K562 (cell line): ENCODE data around the gene ACAD10. TPM values are rescaled to one million over a fixed set of nuclear protein-coding genes. Genes with fewer than 3 reads are reported as not detected.
A peak's percentile ranks its signal among the peaks of the same experiment; 100 is the strongest.

ENCODE experiments used
- ATAC-seq: fragments of 200-7000 bp; cut with Tn5 transposase; 3 replicates; pipeline ENCODE4 v1.9.1; 2020; ENCODE audit warnings: moderate library complexity
- BruUV-seq: library from RNA; stranded (reverse); fragments of 400-500 nt; replicated peaks from 2 replicates; lab custom pipeline; 2021; lab: Mats Ljungman, UMichigan
- CTCF ChIA-PET: fragments of 300-600 bp; formaldehyde crosslinking; extraction: SDS; loops from one replicate; lab custom pipeline; 2021; ENCODE audit warnings: low intra/inter-chr PET ratio; lab: Yijun Ruan, JAX
- POLR2A ChIA-PET: fragments of 300-600, 350-650 bp; sonication (Branson Sonifier 250); formaldehyde crosslinking; extraction: SDS; loops from one replicate; lab custom pipeline; 2021; ENCODE audit warnings: antibody characterized with exemption, inconsistent platforms; lab: Yijun Ruan, JAX
- DNase-seq, 4 experiments: peaks; one replicate each; pipeline versions ENCODE4 v3.0.0 to v3.0.0-alpha.2; 2011 to 2018; ENCODE audit warnings: low spot score in 3 of 4, mixed read lengths in 3 of 4; ENCODE audit errors: extremely low read depth in 1 of 4
- FAIRE-seq: peaks from 2 replicates; lab custom pipeline; 2011; peaks lifted over from hg19 to GRCh38; lab: Jason Lieb, UNC
- H2AFZ ChIP-seq: 2 replicates; pipeline ENCODE4 v1.6.0; 2011; ENCODE audit warnings: low read depth, low read length, control low read depth, inconsistent platforms
- H3K27ac ChIP-seq: fragments of 200-600 bp; 3 replicates; pipeline ENCODE4 v1.8.0; 2011; ENCODE audit warnings: low read depth, mild to moderate bottlenecking, control low read depth, inconsistent platforms, low read length, moderate library complexity, mixed read lengths; ENCODE audit errors: extremely low read depth
- H3K27me3 ChIP-seq, 2 experiments: fragments of 300-600 bp in 1 of 2; 2 replicates in 1 of 2; 3 replicates in 1 of 2; pipeline versions ENCODE4 v1.6.0 to v1.8.0; 2011; ENCODE audit warnings: inconsistent platforms in 2 of 2, low read length in 2 of 2, mild to moderate bottlenecking in 1 of 2, mixed read lengths in 1 of 2, moderate library complexity in 1 of 2; ENCODE audit not compliant: control insufficient read depth in 2 of 2, insufficient read depth in 2 of 2
- H3K36me3 ChIP-seq: fragments of 300-600 bp; 3 replicates; pipeline ENCODE4 v1.8.0; 2011; ENCODE audit warnings: mild to moderate bottlenecking, low read length, inconsistent platforms; ENCODE audit not compliant: control insufficient read depth, insufficient read depth
- H3K4me1 ChIP-seq, 2 experiments: fragments of 200-600 bp in 1 of 2; replicated peaks in 1 of 2; 2 replicates in 1 of 2; 3 replicates in 1 of 2; pipeline versions ENCODE4 v1.5.1 to v1.8.0; 2011; ENCODE audit warnings: inconsistent platforms in 2 of 2, low read length in 2 of 2, mild to moderate bottlenecking in 1 of 2, mixed read lengths in 1 of 2, moderate library complexity in 1 of 2; ENCODE audit not compliant: control insufficient read depth in 2 of 2, insufficient read depth in 2 of 2
- H3K4me2 ChIP-seq: 2 replicates; pipeline ENCODE4 v1.6.1; 2011; ENCODE audit warnings: low read length, control low read depth, inconsistent platforms, mixed read lengths; ENCODE audit not compliant: insufficient read depth
- H3K4me3 ChIP-seq: fragments of 200-600 bp; sonication (generic), shearing (Covaris generic); 2 replicates; pipeline ENCODE4 v1.5.1; 2016; ENCODE audit warnings: control low read depth, inconsistent platforms
- H3K79me2 ChIP-seq: fragments of 200-600 bp; 3 replicates; pipeline ENCODE4 v1.8.0; 2011; ENCODE audit warnings: low read length, inconsistent platforms; ENCODE audit not compliant: control insufficient read depth, insufficient read depth
- H3K9ac ChIP-seq, 2 experiments: 2 replicates each; pipeline versions ENCODE4 v1.6.0 to v1.6.1; 2011; ENCODE audit warnings: low read depth in 2 of 2, low read length in 2 of 2, control low read depth in 1 of 2, inconsistent platforms in 1 of 2, mild to moderate bottlenecking in 1 of 2, mixed read lengths in 1 of 2; ENCODE audit not compliant: insufficient read depth in 1 of 2
- H3K9me1 ChIP-seq: one replicate; pipeline ENCODE4 v1.6.0; 2011; ENCODE audit warnings: inconsistent platforms, mild to moderate bottlenecking, low read length, moderate library complexity; ENCODE audit not compliant: control insufficient read depth, insufficient read depth
- H3K9me3 ChIP-seq: replicated peaks from 2 replicates; pipeline ENCODE4 v1.5.1; 2011; ENCODE audit warnings: low read depth, low read length, inconsistent platforms; ENCODE audit not compliant: control insufficient read depth, insufficient read depth
- H4K20me1 ChIP-seq: replicated peaks from 2 replicates; pipeline ENCODE4 v1.6.1; 2011; ENCODE audit warnings: low read length, inconsistent platforms, mixed read lengths; ENCODE audit not compliant: control insufficient read depth, insufficient read depth
- ATF1 ChIP-seq, 2 experiments: fragments of 450-650 bp in 1 of 2; IDR thresholded peaks; 2 replicates each; pipeline ENCODE4 v1.6.1; 2016; ENCODE audit warnings: missing compliant biosample characterization in 1 of 2, missing genetic modification characterization in 1 of 2
- CREB1 ChIP-seq, 2 experiments: sonication (generic) in 1 of 2; formaldehyde crosslinking in 1 of 2; IDR thresholded peaks; 2 replicates each; pipeline versions ENCODE4 v1.6.1 to v1.8.0; 2012 to 2022; ENCODE audit warnings: inconsistent platforms in 1 of 2, mild to moderate bottlenecking in 1 of 2, missing genetic modification reagents in 1 of 2, moderate library complexity in 1 of 2
- CREM ChIP-seq: IDR thresholded peaks from 2 replicates; pipeline ENCODE4 v1.6.1; 2014; ENCODE audit warnings: antibody characterized with exemption, low read depth
- FOSL1 ChIP-seq: fragments of 200-800 bp; sonication (Bioruptor generic); conservative IDR thresholded peaks from 2 replicates; pipeline ENCODE4 v1.6.1; 2016; ENCODE audit warnings: missing genetic modification characterization, missing compliant biosample characterization
- RBFOX2 ChIP-seq: fragments of 200-400 bp; formaldehyde crosslinking; IDR thresholded peaks from 2 replicates; pipeline ENCODE4 v1.6.1; 2017; ENCODE audit warnings: low read depth, mild to moderate bottlenecking, low read length, moderate library complexity
- SMC3 ChIP-seq: conservative IDR thresholded peaks from 2 replicates; pipeline ENCODE4 v1.6.1; 2011; ENCODE audit warnings: low read depth, low read length, improper control_type of control experiment; ENCODE audit not compliant: insufficient read depth
- TAF9B ChIP-seq: fragments of 450-650 bp; IDR thresholded peaks from 2 replicates; pipeline ENCODE4 v1.6.1; 2018; ENCODE audit warnings: mild to moderate bottlenecking; ENCODE audit not compliant: partially characterized antibody
- TRIM28 ChIP-seq: fragments of 450-650 bp; IDR thresholded peaks from 2 replicates; pipeline ENCODE4 v1.6.1; 2017
- ZNF140 ChIP-seq: fragments of 250-450 bp; sonication (Bioruptor Pico); IDR thresholded peaks from 2 replicates; pipeline ENCODE4 v1.8.0; 2021; ENCODE audit warnings: moderate library complexity, mild to moderate bottlenecking, inconsistent platforms
- WGBS: fragments of 100-300 bp; shearing (Covaris generic); methylation state at CpG from one replicate; pipeline ENCODE4 v1.1.6; 2016; ENCODE audit warnings: low coverage, mixed read lengths; ENCODE audit not compliant: insufficient coverage; ENCODE audit errors: missing lambda C conversion rate; 5-methylcytosine and 5-hydroxymethylcytosine counted together
- in situ Hi-C: fragments of 300-500 bp; cut with MboI; formaldehyde crosslinking; loops from 4 replicates; pipeline ENCODE4 v1.15.0; 2018; ENCODE audit warnings: inconsistent platforms, mixed read lengths
- intact Hi-C: fragments of 100-400 bp; cut with micrococcal nuclease; formaldehyde crosslinking; loops from 2 replicates; pipeline ENCODE4 v1.14.2; 2022
- polyA plus RNA-seq, 8 experiments: library from polyadenylated mRNA; depleted of rRNA in 4 of 8; stranded (reverse) in 5 of 8; unstranded in 3 of 8; fragments of >200 nt; fragmentation: Nextera tagmentation in 2 of 8; fragmentation: Illumina TruSeq in 1 of 8; extraction: Ambion mirVana in 2 of 8; extraction: Trizol in 1 of 8; gene quantifications; 2 replicates each; pipeline versions ENCODE4 v1.2.1 to v1.2.3, GENCODE V29; 2011 to 2014; ENCODE audit warnings: inconsistent platforms in 1 of 8, missing spikeins in 1 of 8
- total RNA-seq, 7 experiments: library from RNA; depleted of rRNA in 6 of 7; stranded (reverse); fragments of >200 nt in 6 of 7; fragmentation: Illumina TruSeq in 2 of 7; extraction: Trizol in 2 of 7; gene quantifications; 2 replicates each; pipeline versions ENCODE4 v1.2.1 to v1.2.3, GENCODE V29; 2011 to 2021; ENCODE audit warnings: low replicate concordance in 1 of 7
- TF ChIP-seq, protein P1 (sequence below), 2 experiments: fragments of 450-650 bp in 1 of 2; sonication (generic) in 1 of 2; formaldehyde crosslinking in 1 of 2; IDR thresholded peaks in 1 of 2; conservative IDR thresholded peaks in 1 of 2; 2 replicates each; pipeline versions ENCODE4 v1.6.1 to v1.8.1; 2016 to 2023; ENCODE audit warnings: mild to moderate bottlenecking in 2 of 2, moderate library complexity in 2 of 2, inconsistent platforms in 1 of 2, missing genetic modification reagents in 1 of 2
- TF ChIP-seq, protein P2 (sequence below): fragments of 250-450 bp; sonication (Bioruptor Pico); IDR thresholded peaks from 2 replicates; pipeline ENCODE4 v1.4.0; 2020; ENCODE audit warnings: borderline replicate concordance
- TF ChIP-seq, protein P3 (sequence below): fragments of 450-650 bp; IDR thresholded peaks from 2 replicates; pipeline ENCODE4 v1.6.1; 2017; ENCODE audit warnings: antibody characterized with exemption, mild to moderate bottlenecking

ACAD10 gene
- total and polyA plus RNA-seq, 9 of the 15 experiments (the other 6 are each of a cell fraction or from before 2014, with no cell fraction given): 2.3 to 19.2 (median 12.0) TPM

DNA sequence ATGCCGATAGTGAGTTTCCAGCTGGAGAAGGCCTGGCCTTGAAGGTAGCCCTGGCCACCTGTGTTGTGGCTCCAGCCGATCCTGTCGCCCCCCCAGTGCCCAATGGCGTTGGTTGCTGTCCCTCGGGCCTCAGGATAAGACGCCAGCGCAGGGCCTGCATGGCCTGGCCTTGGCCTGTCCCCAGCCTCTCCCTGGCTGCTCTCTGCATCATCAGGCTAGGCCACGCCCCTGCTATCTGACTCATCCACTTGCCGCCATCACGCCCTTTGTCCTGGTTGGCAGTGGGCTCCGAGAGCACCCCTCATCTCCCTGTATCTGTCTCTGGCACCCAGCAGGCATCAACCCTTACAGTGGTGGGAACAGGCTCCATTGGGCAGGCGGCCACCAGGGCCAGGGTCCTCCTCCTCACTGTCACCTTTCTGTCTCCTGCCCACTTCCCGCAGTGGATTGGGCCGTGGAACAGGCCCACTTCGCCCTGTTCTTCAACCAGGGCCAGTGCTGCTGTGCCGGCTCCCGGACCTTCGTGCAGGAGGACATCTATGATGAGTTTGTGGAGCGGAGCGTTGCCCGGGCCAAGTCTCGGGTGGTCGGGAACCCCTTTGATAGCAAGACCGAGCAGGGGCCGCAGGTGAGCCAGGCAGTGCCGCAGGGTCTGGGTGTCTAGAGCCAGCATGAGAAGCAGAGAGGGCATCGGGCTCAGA, 106.5 kb downstream of the ACAD10 start:
- FAIRE-seq: peak; percentile 91
- BruUV-seq: no TSS peak
- no peak overlapping the region for H3K4me2 ChIP-seq
- TF ChIP-seq CREB1 (IDR thresholded peaks at IDR 0.05) (0 out of 2 replicates have a peak, but pooled peaks have one; percentile 9), CREB1 (CRISPR knock-in tag; IDR thresholded peaks at IDR 0.05) (no peak), SMC3 (no peak), TAF9B (no peak), TRIM28 (no peak), RBFOX2 (peak; percentile 43; the same call in 1 of the 2 replicates), ATF1 (CRISPR knock-in tag; IDR thresholded peaks at IDR 0.05) (no peak), ATF1 (tag; IDR thresholded peaks at IDR 0.05) (0 out of 2 replicates have a peak, but pooled peaks have one; percentile 15), CREM (peak; percentile 30; the same call in 1 of the 2 replicates), ZNF140 (CRISPR knock-in tag) (no peak), FOSL1 (tag) (peak; percentile 77)
- TF ChIP-seq, protein P1, sequence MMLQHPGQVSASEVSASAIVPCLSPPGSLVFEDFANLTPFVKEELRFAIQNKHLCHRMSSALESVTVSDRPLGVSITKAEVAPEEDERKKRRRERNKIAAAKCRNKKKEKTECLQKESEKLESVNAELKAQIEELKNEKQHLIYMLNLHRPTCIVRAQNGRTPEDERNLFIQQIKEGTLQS (IDR thresholded peaks at IDR 0.05): peak; percentile 78
- TF ChIP-seq, protein P1 (CRISPR knock-in tag; conservative IDR thresholded peaks at IDR 0.05): no peak
- TF ChIP-seq, protein P2, sequence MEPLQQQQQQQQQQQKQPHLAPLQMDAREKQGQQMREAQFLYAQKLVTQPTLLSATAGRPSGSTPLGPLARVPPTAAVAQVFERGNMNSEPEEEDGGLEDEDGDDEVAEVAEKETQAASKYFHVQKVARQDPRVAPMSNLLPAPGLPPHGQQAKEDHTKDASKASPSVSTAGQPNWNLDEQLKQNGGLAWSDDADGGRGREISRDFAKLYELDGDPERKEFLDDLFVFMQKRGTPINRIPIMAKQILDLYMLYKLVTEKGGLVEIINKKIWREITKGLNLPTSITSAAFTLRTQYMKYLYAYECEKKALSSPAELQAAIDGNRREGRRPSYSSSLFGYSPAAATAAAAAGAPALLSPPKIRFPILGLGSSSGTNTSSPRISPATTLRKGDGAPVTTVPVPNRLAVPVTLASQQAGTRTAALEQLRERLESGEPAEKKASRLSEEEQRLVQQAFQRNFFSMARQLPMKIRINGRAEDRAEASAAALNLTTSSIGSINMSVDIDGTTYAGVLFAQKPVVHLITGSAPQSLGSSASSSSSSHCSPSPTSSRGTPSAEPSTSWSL (CRISPR knock-in tag): no peak
- TF ChIP-seq, protein P3, sequence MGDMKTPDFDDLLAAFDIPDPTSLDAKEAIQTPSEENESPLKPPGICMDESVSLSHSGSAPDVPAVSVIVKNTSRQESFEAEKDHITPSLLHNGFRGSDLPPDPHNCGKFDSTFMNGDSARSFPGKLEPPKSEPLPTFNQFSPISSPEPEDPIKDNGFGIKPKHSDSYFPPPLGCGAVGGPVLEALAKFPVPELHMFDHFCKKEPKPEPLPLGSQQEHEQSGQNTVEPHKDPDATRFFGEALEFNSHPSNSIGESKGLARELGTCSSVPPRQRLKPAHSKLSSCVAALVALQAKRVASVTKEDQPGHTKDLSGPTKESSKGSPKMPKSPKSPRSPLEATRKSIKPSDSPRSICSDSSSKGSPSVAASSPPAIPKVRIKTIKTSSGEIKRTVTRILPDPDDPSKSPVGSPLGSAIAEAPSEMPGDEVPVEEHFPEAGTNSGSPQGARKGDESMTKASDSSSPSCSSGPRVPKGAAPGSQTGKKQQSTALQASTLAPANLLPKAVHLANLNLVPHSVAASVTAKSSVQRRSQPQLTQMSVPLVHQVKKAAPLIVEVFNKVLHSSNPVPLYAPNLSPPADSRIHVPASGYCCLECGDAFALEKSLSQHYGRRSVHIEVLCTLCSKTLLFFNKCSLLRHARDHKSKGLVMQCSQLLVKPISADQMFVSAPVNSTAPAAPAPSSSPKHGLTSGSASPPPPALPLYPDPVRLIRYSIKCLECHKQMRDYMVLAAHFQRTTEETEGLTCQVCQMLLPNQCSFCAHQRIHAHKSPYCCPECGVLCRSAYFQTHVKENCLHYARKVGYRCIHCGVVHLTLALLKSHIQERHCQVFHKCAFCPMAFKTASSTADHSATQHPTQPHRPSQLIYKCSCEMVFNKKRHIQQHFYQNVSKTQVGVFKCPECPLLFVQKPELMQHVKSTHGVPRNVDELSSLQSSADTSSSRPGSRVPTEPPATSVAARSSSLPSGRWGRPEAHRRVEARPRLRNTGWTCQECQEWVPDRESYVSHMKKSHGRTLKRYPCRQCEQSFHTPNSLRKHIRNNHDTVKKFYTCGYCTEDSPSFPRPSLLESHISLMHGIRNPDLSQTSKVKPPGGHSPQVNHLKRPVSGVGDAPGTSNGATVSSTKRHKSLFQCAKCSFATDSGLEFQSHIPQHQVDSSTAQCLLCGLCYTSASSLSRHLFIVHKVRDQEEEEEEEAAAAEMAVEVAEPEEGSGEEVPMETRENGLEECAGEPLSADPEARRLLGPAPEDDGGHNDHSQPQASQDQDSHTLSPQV: peak; percentile 69

More for the DNA sequence above, 106.5 kb downstream of the ACAD10 start:
- intact Hi-C loops: no loop called here
- Histone ChIP-seq H3K4me1 (peaks cover 0 to 20% of the 10 kb centered on the region in 2 experiments; a peak in 4 of 5 replicates), H3K27me3 (no peaks in the 10 kb centered on the region; a peak in 1 of 5 replicates), H2AFZ (peak overlapping the region; percentile 82), H3K4me3 (no peak overlapping the region), H3K9me3 (no peaks in the 10 kb centered on the region), H3K9ac (peak overlapping the region; percentile 0 to 75; a peak in 3 of 4 replicates), H3K9me1 (peaks cover 2% of the 10 kb centered on the region), H4K20me1 (no peaks in the 10 kb centered on the region), H3K79me2 (no peaks in the 10 kb centered on the region), H3K36me3 (peaks cover 15% of the 10 kb centered on the region; the same call in 2 of the 3 replicates), H3K27ac (0 out of 3 replicates have a peak overlapping the region, but pooled peaks have one; percentile 42)
- in situ Hi-C loops: no loop called here
- ChIA-PET CTCF (no interaction called here), POLR2A (interaction anchor here (0.7 to 1.0 kb wide), 4 partner anchors 9 to 24 kb away, joined by 3 to 4 read pairs (median 3); no protein-coding TSS in a partner anchor)
- peak; percentile 91 for ATAC-seq
- 68% methylated on average over 27 of the region's 27 CpGs for WGBS
- peak; percentile 67 to 82 (median 72) for DNase-seq
